Measurements from ENCODE around the gene TSHR. TPM values are rescaled to one million over a fixed set of nuclear protein-coding genes. Genes with fewer than 3 reads are reported as not detected.

Gene TSHR
- total RNA-seq, 1 donor, result not detected

GRCh38 chr14:80956922-80957321 is 1.5 kb downstream of the TSHR start:
- Histone ChIP-seq H3K27ac (ENCODE audit: low read depth, low read length) (no peak overlapping the region), H3K4me2 (ENCODE audit: insufficient read depth, low read length) (no peak overlapping the region), H3K4me1 (ENCODE audit: insufficient read depth, low read length) (no peaks in the 10 kb centered on the region), H4K20me1 (ENCODE audit: insufficient read depth, low read length) (no peaks in the 10 kb centered on the region), H3K36me3 (ENCODE audit: insufficient read depth, low read length) (no peaks in the 10 kb centered on the region), H2AFZ (ENCODE audit: low read length) (no peak overlapping the region), H3K79me2 (ENCODE audit: insufficient read depth, low read length) (no peaks in the 10 kb centered on the region), H3K4me3 (ENCODE audit: insufficient read depth, low read length) (no peak overlapping the region), H3K9me3 (ENCODE audit: low read depth, low read length) (no peaks in the 10 kb centered on the region), H3K27me3 (ENCODE audit: insufficient read depth, low read length) (peaks cover 27% of the 10 kb centered on the region)
- TF ChIP-seq CTCF (IDR thresholded peaks at IDR 0.05; ENCODE audit: extremely low read depth, low read depth, low read length), result no peak
- no peak for DNase-seq (ENCODE audit: insufficient read length, low spot score, missing footprints)

- H4K20me1 ChIP-seq (ENCODE audit: insufficient read depth, low read length), result no peaks in the 10 kb centered on the region
- no peak for TF ChIP-seq CTCF (IDR thresholded peaks at IDR 0.05; ENCODE audit: extremely low read depth, low read depth, low read length)
- no peaks in the 10 kb centered on the region for H3K4me1 ChIP-seq (ENCODE audit: insufficient read depth, low read length)
- H3K4me3 ChIP-seq (ENCODE audit: insufficient read depth, low read length), result no peak overlapping the region
- H3K9me3 ChIP-seq (ENCODE audit: low read depth, low read length), result no peaks in the 10 kb centered on the region
- H3K36me3 ChIP-seq (ENCODE audit: insufficient read depth, low read length), result no peaks in the 10 kb centered on the region
- no peak for DNase-seq (ENCODE audit: insufficient read length, low spot score, missing footprints)
- H3K4me2 ChIP-seq (ENCODE audit: insufficient read depth, low read length), result no peak overlapping the region
- H3K27ac ChIP-seq (ENCODE audit: low read depth, low read length), result no peak overlapping the region
- peaks cover 27% of the 10 kb centered on the region for H3K27me3 ChIP-seq (ENCODE audit: insufficient read depth, low read length)
- no peak overlapping the region for H2AFZ ChIP-seq (ENCODE audit: low read length)
- H3K79me2 ChIP-seq (ENCODE audit: insufficient read depth, low read length), result no peaks in the 10 kb centered on the region
These were observed 2.2 kb downstream of the TSHR start for GRCh38 chr14:80957613-80958012.

GRCh38 chr14:80958226-80958625 is 2.8 kb downstream of the TSHR start:
- no peaks in the 10 kb centered on the region for H3K9me3 ChIP-seq (ENCODE audit: low read depth, low read length)
- no peaks in the 10 kb centered on the region for H3K4me1 ChIP-seq (ENCODE audit: insufficient read depth, low read length)
- TF ChIP-seq CTCF (IDR thresholded peaks at IDR 0.05; ENCODE audit: extremely low read depth, low read depth, low read length), result no peak
- DNase-seq (ENCODE audit: insufficient read length, low spot score, missing footprints), result no peak
- H3K27ac ChIP-seq (ENCODE audit: low read depth, low read length), result no peak overlapping the region
- no peaks in the 10 kb centered on the region for H3K36me3 ChIP-seq (ENCODE audit: insufficient read depth, low read length)
- no peaks in the 10 kb centered on the region for H4K20me1 ChIP-seq (ENCODE audit: insufficient read depth, low read length)
- H3K4me2 ChIP-seq (ENCODE audit: insufficient read depth, low read length), result no peak overlapping the region
- no peak overlapping the region for H3K4me3 ChIP-seq (ENCODE audit: insufficient read depth, low read length)
- H3K79me2 ChIP-seq (ENCODE audit: insufficient read depth, low read length), result no peaks in the 10 kb centered on the region
- no peak overlapping the region for H2AFZ ChIP-seq (ENCODE audit: low read length)
- H3K27me3 ChIP-seq (ENCODE audit: insufficient read depth, low read length), result peaks cover 27% of the 10 kb centered on the region

GRCh38 chr14:80958939-80959338 is 3.5 kb downstream of the TSHR start:
- H3K9me3 ChIP-seq (ENCODE audit: low read depth, low read length), result no peaks in the 10 kb centered on the region
- H3K27me3 ChIP-seq (ENCODE audit: insufficient read depth, low read length), result peaks cover 27% of the 10 kb centered on the region
- H3K27ac ChIP-seq (ENCODE audit: low read depth, low read length), result no peak overlapping the region
- no peak overlapping the region for H3K4me3 ChIP-seq (ENCODE audit: insufficient read depth, low read length)
- DNase-seq (ENCODE audit: insufficient read length, low spot score, missing footprints), result no peak
- H3K79me2 ChIP-seq (ENCODE audit: insufficient read depth, low read length), result no peaks in the 10 kb centered on the region
- peak overlapping the region; percentile 77 for H2AFZ ChIP-seq (ENCODE audit: low read length)
- TF ChIP-seq CTCF (IDR thresholded peaks at IDR 0.05; ENCODE audit: extremely low read depth, low read depth, low read length), result no peak
- H3K4me1 ChIP-seq (ENCODE audit: insufficient read depth, low read length), result no peaks in the 10 kb centered on the region
- no peaks in the 10 kb centered on the region for H3K36me3 ChIP-seq (ENCODE audit: insufficient read depth, low read length)
- no peak overlapping the region for H3K4me2 ChIP-seq (ENCODE audit: insufficient read depth, low read length)
- no peaks in the 10 kb centered on the region for H4K20me1 ChIP-seq (ENCODE audit: insufficient read depth, low read length)
